HUES64 (cell line): ENCODE measurements around the gene ACP1.

ENCODE experiments used
- H3K27ac ChIP-seq: 2 replicates; pipeline ENCODE4 v1.7.0; 2013; ENCODE audit warnings: low read depth, low read length, inconsistent platforms
- H3K27me3 ChIP-seq: 2 replicates; pipeline ENCODE4 v1.6.1; 2013; ENCODE audit warnings: mild to moderate bottlenecking, low read length; ENCODE audit not compliant: insufficient read depth
- H3K36me3 ChIP-seq: 2 replicates; pipeline ENCODE4 v1.6.1; 2013; ENCODE audit warnings: mild to moderate bottlenecking, low read length; ENCODE audit not compliant: insufficient read depth
- H3K4me1 ChIP-seq: 2 replicates; pipeline ENCODE4 v1.6.1; 2013; ENCODE audit warnings: mild to moderate bottlenecking, low read length, moderate library complexity; ENCODE audit not compliant: insufficient read depth
- H3K4me3 ChIP-seq: 2 replicates; pipeline ENCODE4 v1.5.1; 2013; ENCODE audit warnings: mild to moderate bottlenecking, low read length, moderate library complexity
- H3K9ac ChIP-seq: 2 replicates; pipeline ENCODE4 v1.6.1; 2013; ENCODE audit warnings: mild to moderate bottlenecking, low read depth, low read length
- H3K9me3 ChIP-seq: 2 replicates; pipeline ENCODE4 v1.6.1; 2013; ENCODE audit warnings: low read depth, low read length; ENCODE audit not compliant: insufficient read depth
- WGBS: fragments of 150-250, 120-280 bp; methylation state at CpG from one replicate; pipeline ENCODE4 v1.1.7; 2013; ENCODE audit warnings: missing lambda C conversion rate; 5-methylcytosine and 5-hydroxymethylcytosine counted together

The ACP1 gene

DNA sequence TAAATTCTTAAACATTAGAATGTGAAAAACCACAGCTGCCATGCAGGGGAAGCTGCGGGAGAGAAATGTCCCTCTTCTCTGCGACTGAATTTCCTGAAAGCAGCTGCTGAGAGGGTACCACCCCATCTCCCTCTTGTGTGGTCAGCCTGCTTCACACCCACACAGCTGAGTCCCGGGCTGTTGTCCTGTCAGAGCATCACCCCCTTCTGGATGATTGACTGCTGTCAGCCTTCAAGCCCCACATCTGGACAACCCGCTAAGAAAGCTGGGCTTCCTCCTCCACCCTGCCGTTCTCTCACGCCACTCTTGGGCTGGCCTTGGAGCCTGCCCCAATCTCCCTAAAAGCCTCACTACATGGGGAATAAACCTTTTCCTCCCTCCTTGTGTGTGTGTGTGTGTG, 26.9 kb upstream of the ACP1 start:
- WGBS, result 89% methylated on average over 6 of the region's 6 CpGs

DNA sequence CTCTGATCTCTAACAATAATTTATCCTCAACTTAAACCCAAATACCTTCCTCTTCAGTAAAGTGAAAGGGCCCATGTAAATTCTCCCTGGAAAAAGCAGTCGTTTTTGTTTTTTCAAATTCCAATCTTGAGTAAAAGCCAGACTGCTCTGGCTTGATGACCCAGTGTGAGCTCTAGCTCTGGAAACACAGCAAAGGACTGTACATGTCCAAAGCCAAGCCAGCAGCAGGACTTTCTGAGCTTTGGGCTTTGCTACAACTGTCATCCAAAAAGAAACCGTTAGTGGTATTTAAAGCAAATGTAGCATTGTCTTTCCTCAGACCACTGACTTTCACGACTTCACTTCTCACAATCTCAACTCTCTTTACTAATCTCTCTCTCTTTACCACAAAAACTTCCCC, 26.3 kb upstream of the ACP1 start:
- Histone ChIP-seq H3K27me3 (no peaks in the 10 kb centered on the region), H3K4me3 (no peak overlapping the region), H3K9ac (no peak overlapping the region), H3K9me3 (no peaks in the 10 kb centered on the region), H3K36me3 (peaks cover 10% of the 10 kb centered on the region), H3K27ac (no peak overlapping the region), H3K4me1 (peaks cover 13% of the 10 kb centered on the region; the same call in 1 of the 2 replicates)
- 84% methylated on average over 3 of the region's 3 CpGs for WGBS

More for the DNA sequence above, 26.9 kb upstream of the ACP1 start:
- Histone ChIP-seq H3K36me3 (peaks cover 6% of the 10 kb centered on the region), H3K27me3 (no peaks in the 10 kb centered on the region), H3K27ac (no peak overlapping the region), H3K9ac (no peak overlapping the region), H3K9me3 (no peaks in the 10 kb centered on the region), H3K4me3 (no peak overlapping the region), H3K4me1 (peaks cover 18% of the 10 kb centered on the region)

DNA sequence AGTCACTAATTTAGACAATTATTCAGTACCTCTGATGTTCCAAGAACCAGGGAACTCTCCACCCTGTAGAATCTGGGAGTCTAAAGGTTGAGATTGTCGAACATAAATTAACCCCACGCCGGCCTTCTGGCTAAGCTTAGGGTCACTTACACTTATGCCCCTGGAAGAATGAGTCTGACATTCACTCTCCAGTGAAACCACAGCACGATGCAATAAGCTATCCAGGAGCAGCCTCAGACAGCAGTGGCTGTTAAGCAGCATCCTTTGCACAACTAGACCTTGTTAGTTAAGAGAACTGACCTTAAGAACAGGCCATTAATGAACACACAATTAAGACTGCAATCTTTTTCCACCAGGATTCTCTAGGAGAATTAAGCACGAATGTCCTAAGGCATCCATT, 25.9 kb upstream of the ACP1 start:
- Histone ChIP-seq H3K4me3 (no peak overlapping the region), H3K4me1 (peaks cover 9% of the 10 kb centered on the region; the same call in 1 of the 2 replicates), H3K9ac (no peak overlapping the region), H3K36me3 (peaks cover 15% of the 10 kb centered on the region), H3K27ac (no peak overlapping the region), H3K27me3 (no peaks in the 10 kb centered on the region), H3K9me3 (no peaks in the 10 kb centered on the region)
- WGBS, result 93% methylated on average over 5 of the region's 5 CpGs

GRCh38 chr2:244547-244946, 20.2 kb upstream of the ACP1 start:
- WGBS, result 94% methylated on average over 7 of the region's 7 CpGs
- Histone ChIP-seq H3K4me3 (no peak overlapping the region), H3K27ac (no peak overlapping the region), H3K27me3 (no peaks in the 10 kb centered on the region), H3K36me3 (peaks cover 46% of the 10 kb centered on the region), H3K9ac (no peak overlapping the region), H3K9me3 (no peaks in the 10 kb centered on the region), H3K4me1 (no peaks in the 10 kb centered on the region)

DNA sequence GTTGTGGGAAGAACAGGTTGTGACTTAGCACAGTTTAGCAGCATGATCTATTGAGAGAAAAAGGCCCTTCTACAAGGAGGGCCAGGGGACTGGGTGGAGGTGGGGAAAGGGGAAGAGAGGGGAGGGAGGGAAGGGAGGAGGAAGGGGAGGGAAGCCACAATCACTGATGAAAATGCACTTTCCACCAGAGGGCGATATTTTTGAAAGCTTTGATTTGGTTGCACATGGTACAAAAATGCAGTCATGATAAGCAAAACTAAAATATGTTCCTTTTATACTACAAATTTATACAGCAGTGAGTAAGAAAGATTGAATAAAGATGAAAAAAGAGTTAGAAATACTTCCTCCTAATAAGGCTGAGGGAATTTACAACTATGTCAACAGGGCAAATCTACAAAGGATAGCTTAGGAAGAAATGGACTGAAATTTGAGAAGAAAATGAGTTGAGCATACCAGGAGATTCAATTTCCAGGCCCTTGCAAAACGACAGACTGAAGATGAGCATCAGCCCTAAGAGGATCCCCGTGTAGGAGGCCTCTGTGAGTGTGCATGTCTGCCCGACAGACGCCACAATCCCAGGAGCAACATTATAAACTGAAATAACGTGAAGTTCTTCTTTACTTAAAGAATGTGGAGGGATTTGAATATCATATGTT, 18.1 kb upstream of the ACP1 start:
- no peaks in the 10 kb centered on the region for H3K4me1 ChIP-seq
- 84% methylated on average over 5 of the region's 6 CpGs for WGBS
- no peak overlapping the region for H3K9ac ChIP-seq
- no peaks in the 10 kb centered on the region for H3K9me3 ChIP-seq
- no peaks in the 10 kb centered on the region for H3K27me3 ChIP-seq
- no peak overlapping the region for H3K27ac ChIP-seq
- no peak overlapping the region for H3K4me3 ChIP-seq
- H3K36me3 ChIP-seq, result peaks cover 46% of the 10 kb centered on the region

DNA sequence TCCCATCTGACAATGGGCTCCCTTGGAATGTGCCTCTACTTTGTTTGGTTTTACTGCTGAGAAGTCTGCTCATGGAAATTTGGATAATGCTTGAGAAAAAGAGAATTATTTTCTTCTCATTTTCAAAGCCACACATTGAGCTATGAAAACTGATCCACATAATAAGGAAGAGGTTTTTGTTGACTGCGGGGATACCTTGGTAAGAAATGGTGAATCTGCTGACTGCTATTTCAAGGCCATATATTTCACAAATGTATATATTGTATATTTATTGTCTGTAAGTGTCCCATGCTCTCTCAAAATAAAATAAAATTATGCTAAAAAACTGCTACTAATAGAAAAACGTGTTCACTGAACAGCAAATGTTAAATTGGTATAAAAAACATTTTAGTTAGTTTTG, 16.0 kb upstream of the ACP1 start:
- no peaks in the 10 kb centered on the region; the same call in 1 of the 2 replicates for H3K4me1 ChIP-seq
- WGBS, result no CpG with 5 or more reads among the region's 2 CpGs
- no peak overlapping the region for H3K9ac ChIP-seq
- peaks cover 39% of the 10 kb centered on the region for H3K36me3 ChIP-seq
- H3K4me3 ChIP-seq, result no peak overlapping the region
- no peaks in the 10 kb centered on the region for H3K9me3 ChIP-seq
- no peak overlapping the region for H3K27ac ChIP-seq
- no peaks in the 10 kb centered on the region for H3K27me3 ChIP-seq

- Histone ChIP-seq H3K36me3 (peaks cover 34% of the 10 kb centered on the region; the same call in 1 of the 2 replicates), H3K27me3 (no peaks in the 10 kb centered on the region), H3K27ac (no peak overlapping the region), H3K9ac (no peak overlapping the region), H3K4me3 (no peak overlapping the region), H3K4me1 (no peaks in the 10 kb centered on the region; the same call in 1 of the 2 replicates), H3K9me3 (no peaks in the 10 kb centered on the region)
- 95% methylated on average over 15 of the region's 15 CpGs for WGBS
These were observed 15.2 kb upstream of the ACP1 start for GRCh38 chr2:249538-250042.

GRCh38 chr2:252001-252602, 12.6 kb upstream of the ACP1 start:
- Histone ChIP-seq H3K4me3 (no peak overlapping the region), H3K27me3 (no peaks in the 10 kb centered on the region), H3K9me3 (no peaks in the 10 kb centered on the region), H3K27ac (no peak overlapping the region), H3K9ac (no peak overlapping the region), H3K36me3 (peaks cover 20% of the 10 kb centered on the region; the same call in 1 of the 2 replicates), H3K4me1 (no peaks in the 10 kb centered on the region; the same call in 1 of the 2 replicates)
- WGBS, result 94% methylated on average over 6 of the region's 6 CpGs

DNA sequence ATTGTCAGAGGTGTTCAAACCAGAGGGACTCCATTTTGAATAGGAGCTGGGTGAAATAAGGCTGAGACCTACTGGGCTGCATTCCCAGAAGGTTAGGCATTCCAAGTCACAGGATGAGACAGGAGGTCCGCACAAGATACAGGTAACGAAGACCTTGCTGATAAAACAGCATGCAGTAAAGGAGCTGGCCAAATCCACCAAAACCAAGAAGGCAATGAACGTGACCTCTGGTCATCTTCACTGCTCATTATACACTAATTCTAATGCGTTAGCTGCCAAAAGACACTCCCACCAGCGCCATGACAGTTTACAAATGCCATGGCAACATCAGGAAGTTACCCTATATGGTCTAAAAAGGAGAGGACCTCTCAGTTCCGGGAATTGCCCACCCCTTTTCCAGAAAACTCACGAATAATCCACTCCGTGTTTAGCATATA, 11.5 kb upstream of the ACP1 start:
- 0 out of 2 replicates have a peak, but pooled peaks cover 14% of the 10 kb centered on the region for H3K36me3 ChIP-seq
- 86% methylated on average over 8 of the region's 8 CpGs for WGBS

GRCh38 chr2:254241-254640, 10.5 kb upstream of the ACP1 start:
- Histone ChIP-seq H3K36me3 (peaks cover 15% of the 10 kb centered on the region; the same call in 1 of the 2 replicates), H3K4me3 (no peak overlapping the region), H3K27me3 (no peaks in the 10 kb centered on the region), H3K9me3 (peaks cover 18% of the 10 kb centered on the region), H3K27ac (no peak overlapping the region), H3K4me1 (no peaks in the 10 kb centered on the region; the same call in 1 of the 2 replicates), H3K9ac (no peak overlapping the region)
- WGBS, result 95% methylated on average over 7 of the region's 7 CpGs

More for the DNA sequence above, 11.5 kb upstream of the ACP1 start:
- no peak overlapping the region for H3K4me3 ChIP-seq
- H3K9me3 ChIP-seq, result peaks cover 10% of the 10 kb centered on the region; the same call in 1 of the 2 replicates
- H3K27me3 ChIP-seq, result no peaks in the 10 kb centered on the region
- H3K4me1 ChIP-seq, result no peaks in the 10 kb centered on the region; the same call in 1 of the 2 replicates
- no peak overlapping the region for H3K27ac ChIP-seq
- H3K9ac ChIP-seq, result no peak overlapping the region

DNA sequence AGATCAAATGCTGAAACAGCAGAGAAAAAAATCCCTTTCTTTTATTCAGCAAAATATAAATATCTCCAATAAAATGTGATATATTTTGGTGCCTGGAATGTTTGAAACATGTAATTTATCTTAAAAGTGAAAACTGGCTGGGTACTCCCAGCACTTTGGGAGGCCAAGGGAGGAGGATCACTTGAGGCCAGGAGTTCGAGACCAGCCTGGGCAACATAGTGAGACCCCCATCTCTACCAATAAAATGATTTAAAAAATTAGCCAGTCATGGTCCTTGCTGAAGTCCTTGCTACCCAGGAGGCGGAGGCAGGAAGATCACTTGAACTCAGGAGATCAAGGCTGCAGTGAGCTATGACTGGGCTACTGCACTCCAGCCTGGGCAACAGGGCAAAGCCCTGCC, 9.6 kb upstream of the ACP1 start:
- Histone ChIP-seq H3K4me3 (no peak overlapping the region), H3K27ac (no peak overlapping the region), H3K4me1 (no peaks in the 10 kb centered on the region; the same call in 1 of the 2 replicates), H3K27me3 (no peaks in the 10 kb centered on the region), H3K9ac (no peak overlapping the region), H3K9me3 (peaks cover 21% of the 10 kb centered on the region), H3K36me3 (peaks cover 18% of the 10 kb centered on the region; the same call in 1 of the 2 replicates)
- WGBS, result 97% methylated on average over 2 of the region's 2 CpGs
